HG03280 (cell line): ENCODE data around the gene DCAF6.
"Not testable (repeated sequence)": the region's sequence is repeated elsewhere in the genome, so short reads cannot be mapped to it uniquely, and the experiment has no call there.

Experiments used
- ATAC-seq: cut with Tn5 transposase; IDR thresholded peaks from one replicate; pipeline ENCODE4 v1.9.1; 2021; ENCODE audit warnings: mild to moderate bottlenecking, moderate library complexity; ENCODE audit not compliant: unreplicated experiment

DCAF6 gene

GRCh38 chr1:167923324-167924056 is 13.0 kb upstream of the DCAF6 start:
- ATAC-seq = no peak

- no peak for ATAC-seq
Measured at GRCh38 chr1:167924102-167924501, 12.4 kb upstream of the DCAF6 start.

- ATAC-seq = no peak
Measured at GRCh38 chr1:167924543-167925231, 11.8 kb upstream of the DCAF6 start.

GRCh38 chr1:167926486-167926997 is 9.9 kb upstream of the DCAF6 start:
- ATAC-seq = no peak

GRCh38 chr1:167927046-167927754 is 9.3 kb upstream of the DCAF6 start:
- ATAC-seq = no peak

GRCh38 chr1:167928457-167928852 is 8.0 kb upstream of the DCAF6 start:
- no peak for ATAC-seq

GRCh38 chr1:167928919-167929318 is 7.6 kb upstream of the DCAF6 start:
- not testable (repeated sequence) for ATAC-seq

GRCh38 chr1:167929725-167930124 is 6.8 kb upstream of the DCAF6 start:
- no peak for ATAC-seq

GRCh38 chr1:167933788-167934187 is 2.7 kb upstream of the DCAF6 start:
- no peak for ATAC-seq

GRCh38 chr1:167934426-167935215 is 1.9 kb upstream of the DCAF6 start:
- no peak for ATAC-seq

GRCh38 chr1:167935216-167936067 is 1.0 kb upstream of the DCAF6 start:
- peak; percentile 5 for ATAC-seq

GRCh38 chr1:167936930-167937708 is 636 bp downstream of the DCAF6 start, which contains the start of gene MPC2:
Gene MPC2 (minus strand): TSS chr1:167937072. CDS start chr1:167935841, 1,231 bp downstream.
- peak; percentile 14 for ATAC-seq

- ATAC-seq = no peak
Measured at GRCh38 chr1:167937709-167938010, 1.2 kb downstream of the DCAF6 start.

- ATAC-seq = no peak
Measured at GRCh38 chr1:167938080-167938636, 1.7 kb downstream of the DCAF6 start.

GRCh38 chr1:167940264-167940663 is 3.8 kb downstream of the DCAF6 start:
- ATAC-seq = no peak

GRCh38 chr1:167943541-167943940 is 7.1 kb downstream of the DCAF6 start:
- no peak for ATAC-seq

GRCh38 chr1:167947733-167948132 is 11.2 kb downstream of the DCAF6 start:
- ATAC-seq = no peak

GRCh38 chr1:167949785-167950184 is 13.3 kb downstream of the DCAF6 start:
- ATAC-seq = no peak

GRCh38 chr1:167950569-167950968 is 14.1 kb downstream of the DCAF6 start:
- ATAC-seq = no peak
